ENCODE measurements around the gene DMD.
"Not testable (repeated sequence)": the region's sequence is repeated elsewhere in the genome, so short reads cannot be mapped to it uniquely, and the experiment has no call there.

Gene DMD

DNA sequence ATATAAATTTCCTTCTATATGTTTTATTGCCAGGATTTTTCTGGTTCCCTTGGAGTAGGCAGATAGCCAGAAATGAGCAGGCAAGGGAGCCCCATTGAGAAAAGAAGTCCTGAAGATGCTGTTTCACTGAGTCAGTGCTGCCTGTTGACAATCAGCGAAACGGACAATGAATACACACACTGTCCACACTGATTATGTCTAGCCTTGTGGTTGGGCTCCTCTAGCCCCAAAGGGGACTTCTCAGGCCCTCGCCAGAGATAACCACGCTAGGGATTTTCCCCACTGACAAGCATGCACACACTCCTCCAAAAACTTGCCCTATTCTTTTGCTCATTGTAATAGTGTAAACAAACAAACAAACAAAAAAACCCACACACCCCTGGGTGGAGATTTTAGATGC, 369.3 kb downstream of the DMD start:
- DNase-seq = no peak

DNA sequence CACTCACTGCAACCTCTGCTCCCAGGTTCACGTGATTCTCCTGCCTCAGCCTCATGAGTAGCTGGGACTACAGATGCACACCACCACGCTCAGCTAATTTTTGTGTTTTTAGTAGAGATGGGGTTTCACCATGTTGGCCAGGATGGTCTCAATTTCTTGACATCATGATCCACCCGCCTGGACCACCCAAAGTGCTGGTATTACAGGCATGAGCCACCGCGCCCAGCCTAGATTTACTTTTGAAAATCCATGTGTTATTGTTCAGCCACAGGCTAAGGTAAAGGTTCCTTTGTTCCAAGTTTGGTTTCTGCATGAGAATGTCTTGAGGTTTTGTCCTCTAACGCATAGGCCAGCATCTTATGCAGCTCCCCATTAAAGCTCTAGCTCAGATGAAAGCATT, 371.6 kb downstream of the DMD start:
- DNase-seq = no peak

DNA sequence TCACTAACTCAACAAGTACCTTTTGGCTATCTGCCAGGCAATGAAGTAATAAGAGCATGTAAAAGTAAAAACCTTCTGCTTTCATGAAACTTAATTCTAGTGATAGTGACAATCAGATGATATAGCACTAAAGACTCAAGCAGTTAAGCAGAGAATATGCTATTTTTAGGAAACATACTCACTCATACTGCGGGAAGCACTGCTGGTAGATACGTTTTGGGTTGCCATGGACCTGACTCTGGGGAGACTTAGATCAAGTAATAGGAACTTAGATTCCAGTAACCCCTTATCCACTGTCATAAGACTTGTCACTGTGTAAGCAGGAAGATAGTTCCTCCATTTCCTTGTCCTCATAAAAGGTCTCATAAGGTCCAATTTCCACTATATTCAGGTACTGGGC, 386.3 kb downstream of the DMD start:
- DNase-seq = no peak

DNA sequence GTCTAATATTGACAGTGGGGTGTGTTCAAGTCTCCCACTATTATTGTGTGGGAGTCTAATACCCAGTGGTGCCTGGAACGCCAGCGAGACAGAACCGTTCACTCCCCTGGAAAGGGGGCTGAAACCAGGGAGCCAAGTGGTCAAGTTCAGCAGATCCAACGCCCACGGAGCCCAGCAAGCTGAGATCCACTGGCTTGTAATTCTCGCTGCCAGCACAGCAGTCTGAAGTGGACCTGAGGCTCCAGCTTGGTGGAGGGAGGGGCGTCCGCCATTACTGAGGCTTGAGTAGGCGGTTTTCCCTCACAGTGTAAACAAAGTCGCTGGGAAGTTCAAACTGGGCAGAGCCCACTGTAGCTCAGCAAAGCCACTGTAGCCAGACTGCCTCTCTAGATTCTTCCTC, 407.3 kb downstream of the DMD start:
- no peak for DNase-seq

DNA sequence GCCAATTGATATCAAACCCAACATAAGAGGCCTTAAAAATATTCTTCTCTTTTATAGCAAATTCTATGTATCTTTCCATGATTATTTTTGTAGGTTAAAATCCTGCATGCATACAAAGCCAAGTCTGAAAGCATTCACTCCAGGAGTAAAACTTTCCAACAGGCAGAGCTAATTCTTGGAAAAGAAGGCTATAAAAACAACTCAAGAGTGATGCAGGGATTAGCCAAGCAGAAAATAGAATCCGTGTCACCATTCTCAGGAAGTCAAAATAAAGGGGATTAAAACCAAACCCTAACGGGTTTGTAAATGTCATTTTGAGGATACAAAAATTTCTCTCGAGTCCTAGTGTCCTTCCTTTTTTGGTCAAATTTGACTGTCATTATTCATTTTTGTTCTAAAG, 412.4 kb downstream of the DMD start:
- no peak for DNase-seq

DNA sequence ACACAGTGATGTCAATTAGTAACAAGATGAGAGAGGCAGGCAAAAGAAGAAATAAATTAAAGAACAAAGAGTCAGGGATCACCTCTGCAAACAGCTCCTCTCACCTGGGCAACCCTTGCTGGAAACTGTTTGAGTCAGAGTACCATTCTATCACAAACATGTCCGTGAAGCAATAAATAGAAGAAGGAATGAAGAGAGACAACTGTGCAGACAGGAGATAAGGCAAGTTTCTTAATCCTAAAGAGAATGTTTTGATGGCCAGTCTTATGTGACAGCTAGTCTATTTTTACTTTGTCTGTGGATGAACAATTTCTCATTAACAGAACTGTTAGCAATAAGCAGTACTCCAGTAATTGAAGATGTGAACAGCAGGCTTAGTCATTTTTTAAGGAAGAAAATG, 422.4 kb downstream of the DMD start:
- no peak for DNase-seq

DNA sequence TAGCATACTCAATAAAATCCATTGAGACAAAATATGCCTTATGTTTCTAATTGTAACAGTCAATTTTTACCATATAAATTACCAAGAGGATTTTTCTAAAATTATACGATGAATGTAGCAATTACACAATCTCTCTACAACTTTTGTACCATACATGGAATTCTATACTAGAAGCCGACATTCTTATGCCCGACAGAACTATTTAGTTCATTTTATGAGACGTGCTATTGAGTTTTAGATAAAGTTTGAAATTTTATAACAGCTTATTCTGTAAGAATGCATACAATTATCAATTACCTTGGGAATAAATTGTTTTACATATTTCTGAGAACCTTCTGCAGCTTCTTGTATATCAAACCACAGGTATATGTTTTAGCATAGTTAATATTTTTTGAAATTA, 431.2 kb downstream of the DMD start:
- DNase-seq = no peak

DNA sequence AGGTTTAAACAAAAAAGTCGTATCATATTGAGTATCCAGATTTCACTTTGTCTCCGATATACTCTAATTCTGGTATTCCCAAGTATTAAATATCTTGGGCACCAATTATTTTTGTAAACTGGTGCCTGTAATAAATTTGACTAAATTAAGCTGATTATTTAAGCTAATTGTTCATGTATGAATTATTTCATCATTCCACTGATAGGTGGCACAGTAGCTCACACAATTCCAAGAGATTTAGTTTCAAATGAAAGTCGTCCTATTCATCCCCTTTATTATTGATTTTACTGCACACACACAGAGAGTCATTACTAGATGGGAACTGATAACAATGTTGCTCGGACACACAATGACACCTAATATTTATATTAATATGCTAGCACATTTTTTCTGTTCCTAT, 432.4 kb downstream of the DMD start:
- no peak for DNase-seq

DNA sequence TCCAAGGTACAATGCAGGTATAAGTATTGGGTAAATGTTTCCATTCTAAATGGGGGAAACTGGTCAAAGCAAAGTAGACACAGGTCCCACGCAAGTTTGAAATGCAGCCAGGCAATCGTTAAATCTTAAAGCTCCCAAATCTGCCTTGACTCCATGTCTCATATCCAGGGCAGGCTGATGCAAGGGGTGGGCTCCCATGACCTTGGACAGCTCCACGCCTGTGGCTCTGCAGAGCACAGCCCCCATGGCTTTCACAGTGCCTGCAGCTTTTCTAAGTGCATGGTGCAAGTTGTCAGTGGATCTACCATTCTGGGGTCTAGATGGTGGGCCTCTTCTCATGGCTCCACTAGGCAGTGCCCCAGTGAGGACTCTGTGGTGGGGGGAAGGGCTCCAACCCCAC, 436.4 kb downstream of the DMD start:
- DNase-seq = no peak

DNA sequence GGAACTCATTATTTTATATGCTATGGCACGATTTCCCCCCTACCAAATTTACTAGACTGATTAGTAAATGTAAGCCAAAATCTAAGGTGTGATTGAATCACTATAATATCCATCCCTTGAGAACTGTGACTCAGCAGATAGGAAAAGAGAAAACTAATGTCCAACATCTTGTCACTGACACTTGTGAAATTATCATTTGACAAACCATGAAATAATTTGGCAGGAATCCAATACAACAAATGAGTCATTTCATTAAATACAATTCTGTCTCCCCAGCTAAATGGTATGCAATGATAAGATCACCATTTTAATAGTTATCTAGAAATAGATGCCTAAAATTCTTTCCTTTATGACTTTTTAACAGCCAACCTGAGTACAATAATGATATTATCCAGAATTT, 462.3 kb downstream of the DMD start:
- DNase-seq = no peak

DNA sequence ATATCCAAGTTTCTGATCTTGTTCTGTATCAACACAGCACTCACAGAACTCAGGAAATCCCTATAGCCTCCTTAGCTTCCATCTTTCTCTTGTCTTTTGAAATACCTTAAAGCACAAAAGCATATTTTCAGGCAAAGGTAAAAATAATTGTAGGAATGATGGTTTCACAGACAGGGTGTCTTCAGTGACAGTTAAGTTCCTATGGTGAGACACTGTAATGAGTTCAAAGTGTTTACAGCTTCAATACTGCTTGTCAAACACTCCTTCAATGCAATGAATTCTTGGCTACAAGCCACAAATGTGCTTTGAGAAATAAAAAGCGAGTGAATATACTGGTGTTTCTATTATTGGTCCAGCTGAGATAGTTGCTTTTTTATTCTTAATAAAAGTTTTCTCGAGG, 466.0 kb downstream of the DMD start:
- no peak for DNase-seq

DNA sequence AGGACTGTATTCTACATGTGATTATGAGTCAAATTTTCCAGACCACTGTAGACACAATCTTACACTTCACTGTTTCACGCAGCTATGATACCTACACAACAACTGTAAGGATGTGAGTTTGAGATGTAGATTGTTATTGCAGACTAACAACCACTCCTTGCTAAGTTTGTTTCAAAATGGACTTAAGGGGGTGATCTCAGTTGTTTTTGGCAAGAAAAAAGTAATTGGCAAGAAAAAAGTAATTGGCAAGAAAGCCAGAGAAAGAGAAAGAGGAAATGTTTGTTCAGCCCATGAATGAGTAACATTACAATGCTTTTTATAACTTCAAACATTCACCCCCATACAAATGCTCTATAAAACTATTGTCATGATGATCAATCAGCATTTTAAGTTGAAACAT, 466.4 kb downstream of the DMD start:
- no peak for DNase-seq

DNA sequence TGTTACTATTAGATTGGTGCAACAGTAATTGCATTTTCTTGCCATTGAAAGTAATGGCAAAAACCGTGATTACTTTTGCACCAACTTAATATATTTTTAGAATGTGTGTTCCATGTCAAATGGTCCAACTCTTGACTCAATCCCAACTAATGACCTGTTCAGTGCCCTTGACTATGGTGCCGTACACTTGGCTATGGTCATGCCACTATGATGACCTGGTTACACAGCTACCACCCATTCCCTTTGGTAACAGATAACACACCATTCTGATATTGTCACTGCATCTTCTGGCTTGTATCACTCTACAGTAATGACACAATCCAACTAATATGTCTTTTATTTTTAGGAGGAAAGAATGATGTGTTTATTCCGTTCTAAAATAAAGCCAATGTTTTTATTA, 469.4 kb downstream of the DMD start:
- DNase-seq = no peak

DNA sequence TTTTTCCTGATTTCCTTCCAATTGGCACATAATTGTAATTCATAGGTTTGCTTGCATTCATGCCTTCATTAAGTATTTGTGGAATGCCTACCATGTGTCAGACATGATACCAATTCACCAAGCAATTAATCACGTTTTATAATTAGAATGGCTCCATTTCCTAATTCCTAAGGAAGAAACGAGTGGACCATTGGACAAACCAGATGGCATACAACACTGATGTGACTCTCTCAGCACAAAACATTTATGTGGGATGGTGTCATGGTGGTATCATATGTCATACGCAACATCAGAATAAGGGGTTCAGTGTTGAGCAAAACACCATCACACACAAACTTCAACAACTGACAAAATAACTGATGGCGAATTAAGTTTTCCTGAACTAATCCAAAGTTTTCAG, 502.8 kb downstream of the DMD start:
- DNase-seq = no peak

DNA sequence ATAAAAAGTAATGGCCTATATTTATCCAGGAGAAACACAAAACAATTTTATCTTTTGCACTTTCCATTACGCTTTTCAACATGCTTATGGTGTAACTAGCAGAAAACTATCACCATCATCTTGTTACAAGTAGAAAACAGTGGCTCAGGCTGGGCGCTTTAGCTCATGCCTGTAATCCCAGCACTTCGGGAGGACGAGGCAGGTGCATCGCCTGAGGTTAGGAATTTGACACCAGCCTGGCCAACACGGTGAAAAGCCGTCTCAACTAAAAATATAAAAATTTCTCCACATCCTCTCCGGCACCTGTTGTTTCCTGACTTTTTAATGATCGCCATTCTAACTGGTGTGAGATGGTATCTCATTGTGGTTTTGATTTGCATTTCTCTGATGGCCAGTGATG, 506.0 kb downstream of the DMD start:
- not testable (repeated sequence) for DNase-seq

DNA sequence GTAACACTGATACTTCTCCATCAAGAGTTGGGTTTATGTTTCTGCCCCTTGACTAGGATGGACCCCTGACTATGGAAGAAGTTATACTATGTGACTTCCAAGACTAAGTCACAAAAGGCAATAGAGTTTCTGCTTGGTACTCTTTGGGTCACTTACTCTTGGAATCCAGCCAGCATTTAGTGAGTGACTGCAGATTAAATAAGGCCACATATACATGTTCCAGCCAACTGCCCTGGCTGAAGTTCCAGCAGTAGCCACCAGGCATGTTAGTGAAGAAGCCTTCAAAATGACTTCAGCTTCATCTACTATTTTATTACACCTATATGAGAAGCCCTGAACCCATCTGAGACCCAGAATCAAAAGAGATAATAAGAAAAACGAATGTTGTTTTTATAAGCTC, 524.0 kb downstream of the DMD start:
- no peak for DNase-seq

DNA sequence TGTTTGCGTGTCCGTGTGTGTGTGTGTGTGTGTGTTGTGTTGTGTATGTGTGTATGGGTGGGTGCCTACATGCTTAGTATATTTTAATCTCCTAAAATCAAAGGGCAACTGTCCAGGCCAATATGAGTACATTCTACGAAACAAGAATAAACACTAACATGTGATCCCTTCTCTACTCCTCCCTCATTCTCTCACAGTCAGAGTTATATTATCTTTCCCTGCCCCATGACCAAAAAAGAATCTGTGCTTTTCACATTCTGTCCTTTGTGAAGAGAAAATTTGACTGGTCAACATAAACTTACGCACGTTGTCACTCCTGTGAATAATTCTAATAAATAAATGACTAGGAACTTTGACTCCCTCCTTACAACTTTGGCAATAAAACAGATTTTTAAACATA, 532.9 kb downstream of the DMD start:
- no peak for DNase-seq

DNA sequence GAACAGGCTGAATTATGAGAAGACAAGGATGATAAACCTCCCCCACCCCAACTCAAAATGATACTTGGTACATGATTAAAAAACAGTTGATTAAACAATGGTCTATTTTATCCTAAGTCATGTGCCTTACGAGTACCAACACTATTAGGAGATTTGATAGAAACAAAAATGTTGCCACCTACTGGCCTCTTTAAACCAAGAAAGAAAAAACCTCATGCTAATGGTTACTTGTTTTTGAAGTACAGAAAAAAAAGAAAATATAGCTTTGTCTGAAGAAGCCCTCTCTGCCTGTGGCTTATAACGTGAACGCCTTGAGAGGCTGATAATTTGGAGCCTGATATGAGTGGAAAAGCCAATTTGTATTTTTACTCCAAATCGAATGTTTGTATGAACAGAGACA, 538.2 kb downstream of the DMD start:
- no peak for DNase-seq

DNA sequence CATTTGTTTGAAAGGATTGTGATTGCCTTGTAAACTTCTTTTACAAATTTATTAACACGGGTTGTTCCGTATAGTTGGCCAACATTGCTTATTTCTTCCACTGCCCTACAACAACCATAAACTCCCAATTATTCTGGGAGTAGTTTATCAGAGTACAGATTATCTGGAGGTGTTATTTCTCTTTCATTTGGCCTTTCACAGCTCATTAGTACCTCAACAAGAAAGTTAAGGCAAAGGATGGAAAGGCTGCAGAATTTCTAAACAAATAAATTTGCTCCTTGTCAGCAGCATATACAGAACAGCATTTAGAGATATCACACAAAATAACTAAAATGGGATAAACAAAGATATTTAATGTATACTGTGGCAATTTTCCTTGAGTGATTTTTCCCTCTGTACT, 548.8 kb downstream of the DMD start:
- DNase-seq = no peak

DNA sequence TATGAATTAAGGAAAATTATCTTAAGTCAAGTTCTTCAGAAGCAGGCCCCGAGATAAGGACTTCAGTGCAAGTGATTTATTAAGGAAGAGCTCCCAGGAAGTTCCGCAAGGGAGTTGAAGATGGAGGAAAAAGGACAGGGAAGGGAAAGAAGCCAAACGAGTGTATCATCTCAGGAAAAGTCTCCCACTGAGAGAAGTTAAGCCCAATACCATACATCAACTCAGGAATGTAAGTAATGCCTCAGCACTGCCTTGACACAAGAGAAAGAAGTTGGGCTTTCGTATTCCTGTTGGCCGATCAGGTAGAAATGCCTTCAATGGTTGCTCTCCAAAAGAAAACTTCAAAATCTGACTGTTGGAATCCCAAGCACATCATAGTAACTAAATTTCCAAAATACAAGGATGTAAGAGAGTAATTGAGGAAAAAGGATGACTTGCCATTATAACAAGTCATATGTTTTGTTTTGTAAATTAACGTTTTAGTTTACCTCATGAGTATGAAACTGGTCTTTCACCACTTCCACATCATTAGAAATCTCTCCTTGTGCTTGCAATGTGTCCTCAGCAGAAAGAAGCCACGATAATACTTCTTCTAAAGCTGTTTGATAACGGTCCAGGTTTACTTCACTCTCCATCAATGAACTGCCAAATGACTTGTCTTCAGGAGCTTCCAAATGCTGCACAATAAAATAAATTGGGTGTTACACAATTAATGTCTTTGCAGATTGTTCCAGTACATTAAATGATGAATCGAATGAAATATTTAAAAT, 566.7 kb downstream of the DMD start:
- DNase-seq = no peak

DNA sequence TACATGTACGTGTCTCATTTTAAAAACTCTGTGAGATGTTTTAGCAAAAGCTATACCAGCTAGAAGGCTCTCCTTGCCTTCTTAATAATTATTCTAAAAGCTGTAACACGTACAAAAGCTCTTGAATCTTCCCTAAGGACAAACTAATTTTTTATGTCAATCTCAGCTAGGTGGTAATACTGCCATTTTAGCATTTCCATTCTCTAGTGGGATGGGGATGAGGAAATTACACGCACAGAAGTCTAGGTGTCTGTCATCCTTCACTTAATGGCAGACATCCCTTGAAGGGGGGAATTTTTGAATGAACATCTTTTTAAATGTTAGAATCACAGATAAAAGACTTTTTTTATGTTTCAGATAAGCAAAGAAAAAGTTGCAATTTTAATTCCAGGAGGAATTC, 569.1 kb downstream of the DMD start:
- DNase-seq = no peak

DNA sequence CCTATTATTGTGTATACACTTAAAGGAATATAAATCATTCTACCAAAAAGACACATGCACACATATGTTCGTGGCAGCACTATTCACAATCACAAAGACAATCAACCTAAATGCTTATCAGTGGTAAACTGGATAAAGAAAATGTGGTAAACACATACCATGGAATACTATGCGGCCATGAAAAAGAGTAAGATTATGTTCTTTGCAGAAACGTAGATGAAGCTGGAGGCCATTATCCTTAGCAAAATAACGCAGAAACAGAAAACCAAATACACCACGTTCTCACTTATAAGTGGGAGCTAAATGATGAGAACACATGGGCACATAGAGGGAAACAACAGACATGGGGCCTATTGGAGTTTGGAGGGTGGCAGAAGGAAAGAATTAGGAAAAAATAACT, 593.2 kb downstream of the DMD start:
- no peak for DNase-seq

DNA sequence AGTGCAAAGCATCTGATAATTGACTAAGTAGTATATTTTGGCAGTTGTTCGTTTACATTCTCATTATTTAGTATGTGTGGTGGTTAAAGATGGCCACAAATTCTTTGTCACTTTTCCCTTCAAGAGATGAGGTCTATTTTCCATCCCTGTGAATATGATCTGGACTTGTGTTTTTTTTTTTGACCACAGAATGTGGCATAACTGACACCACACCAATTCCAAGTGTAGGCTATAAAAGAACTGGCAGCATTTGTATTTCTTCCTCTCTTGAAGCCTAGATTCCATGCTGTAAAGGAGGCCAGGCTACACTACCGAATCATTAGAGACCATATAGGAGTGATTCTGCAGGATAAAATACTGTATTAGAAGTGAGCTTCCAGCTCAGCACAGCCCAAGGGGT, 596.6 kb downstream of the DMD start:
- no peak for DNase-seq

DNA sequence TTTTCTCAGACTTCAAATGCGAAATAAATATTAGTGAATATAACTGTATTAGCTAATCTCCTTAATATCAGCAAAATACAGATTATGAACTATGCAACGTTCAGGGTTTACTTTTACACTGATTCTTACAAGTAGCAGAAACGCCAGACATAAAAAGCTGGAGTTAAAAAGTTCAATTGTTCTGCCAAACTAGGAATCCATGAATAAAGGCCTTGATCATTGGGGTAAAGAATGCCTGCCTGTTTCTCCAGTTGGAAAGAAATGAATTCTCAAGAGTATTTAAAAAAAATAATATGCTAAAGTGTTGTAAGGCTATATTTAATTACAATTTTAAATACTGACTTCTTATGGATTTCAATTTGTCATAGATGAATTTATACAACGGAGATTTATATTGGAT, 612.2 kb downstream of the DMD start:
- no peak for DNase-seq

DNA sequence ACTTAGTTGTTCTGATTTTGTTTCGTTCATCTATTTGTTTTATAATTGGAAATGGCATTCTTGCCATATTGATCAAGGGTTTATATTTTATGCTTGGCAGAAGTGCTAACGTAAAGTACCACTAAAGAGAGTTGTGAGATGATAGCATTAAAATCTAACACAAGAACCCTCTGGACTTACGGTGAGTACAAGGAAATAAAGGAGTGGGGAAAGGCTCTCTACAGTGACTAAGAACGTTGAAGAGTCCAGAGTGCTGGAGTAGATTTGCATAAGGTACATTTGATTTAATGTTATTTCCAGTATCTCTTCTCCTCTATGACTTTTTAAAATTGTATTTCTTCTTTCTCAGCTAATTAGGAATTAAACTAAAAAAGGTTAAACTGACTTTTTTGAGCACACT, 612.6 kb downstream of the DMD start:
- no peak for DNase-seq

DNA sequence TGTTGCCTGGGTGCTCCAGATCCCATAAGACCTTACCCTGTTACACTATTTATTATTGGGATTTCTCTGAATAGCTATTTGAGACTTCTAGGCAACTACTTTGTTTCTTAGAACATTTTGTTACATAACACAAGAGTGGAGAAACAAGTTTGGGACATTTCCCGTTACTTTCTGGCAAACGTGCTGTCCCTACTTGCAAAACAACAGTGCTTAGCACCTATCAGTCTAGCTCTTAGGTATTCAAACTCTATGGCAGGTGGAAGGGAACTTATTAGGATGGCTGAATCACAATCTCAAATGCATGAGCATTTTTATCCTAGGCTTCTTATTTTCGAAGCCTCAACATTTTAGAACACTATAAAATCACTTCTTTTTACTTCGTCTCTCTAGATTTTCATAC, 613.6 kb downstream of the DMD start:
- no peak for DNase-seq
